Osteocyte (in vitro differentiated cells): ENCODE measurements around the gene POU5F2. TPM values are rescaled to one million over a fixed set of nuclear protein-coding genes. Genes with fewer than 3 reads are reported as not detected.

Experiments used
- DNase-seq: peaks from one replicate; pipeline ENCODE4 v3.0.0; 2021; ENCODE audit warnings: mixed read lengths; ENCODE audit not compliant: unreplicated experiment; ENCODE audit errors: extremely low spot score
- H3K27ac Mint-ChIP-seq: one replicate; pipeline ENCODE4 v1.8.0; 2021; ENCODE audit warnings: mild to moderate bottlenecking, mixed read lengths; ENCODE audit not compliant: unreplicated experiment
- H3K27me3 Mint-ChIP-seq: one replicate; pipeline ENCODE4 v1.8.0; 2021; ENCODE audit warnings: mixed read lengths; ENCODE audit not compliant: unreplicated experiment
- H3K36me3 Mint-ChIP-seq: one replicate; pipeline ENCODE4 v1.8.0; 2021; ENCODE audit warnings: mixed read lengths; ENCODE audit not compliant: unreplicated experiment
- H3K4me1 Mint-ChIP-seq: one replicate; pipeline ENCODE4 v1.8.0; 2021; ENCODE audit warnings: mixed read lengths; ENCODE audit not compliant: unreplicated experiment
- H3K4me3 Mint-ChIP-seq: one replicate; pipeline ENCODE4 v1.8.0; 2021; ENCODE audit warnings: mild to moderate bottlenecking, moderate library complexity, mixed read lengths; ENCODE audit not compliant: unreplicated experiment
- H3K9me3 Mint-ChIP-seq: one replicate; pipeline ENCODE4 v1.8.0; 2021; ENCODE audit warnings: mixed read lengths; ENCODE audit not compliant: unreplicated experiment
- CTCF ChIP-seq: fragments of 200-600 bp; sonication (generic); IDR thresholded peaks from 2 replicates; pipeline ENCODE4 v1.5.0; 2021; ENCODE audit warnings: antibody characterized with exemption, mild to moderate bottlenecking, moderate library complexity
- long read RNA-seq: library from polyadenylated mRNA; unstranded; transcript quantifications from one replicate; pipeline ENCODE4 v2.0.0, GENCODE V29; 2021
- total RNA-seq: library from RNA; stranded (reverse); gene quantifications from 2 replicates; pipeline ENCODE4 v1.2.1, GENCODE V29; 2021

The POU5F2 gene, protein sequence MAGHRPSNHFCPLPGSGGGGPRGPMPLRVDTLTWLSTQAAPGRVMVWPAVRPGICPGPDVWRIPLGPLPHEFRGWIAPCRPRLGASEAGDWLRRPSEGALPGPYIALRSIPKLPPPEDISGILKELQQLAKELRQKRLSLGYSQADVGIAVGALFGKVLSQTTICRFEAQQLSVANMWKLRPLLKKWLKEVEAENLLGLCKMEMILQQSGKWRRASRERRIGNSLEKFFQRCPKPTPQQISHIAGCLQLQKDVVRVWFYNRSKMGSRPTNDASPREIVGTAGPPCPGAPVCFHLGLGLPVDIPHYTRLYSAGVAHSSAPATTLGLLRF
- total RNA-seq, result 1.0 and 1.2 TPM in 2 replicates
- long read RNA-seq, result 0 reads

GRCh38 chr5:93741136-93741811 is at the start of gene POU5F2:
Gene POU5F2, minus strand, starts transcription at chr5:93741600. Its CDS starts 37 bp downstream, at chr5:93741563.
- H3K4me1 Mint-ChIP-seq, result no peaks in the 10 kb centered on the region
- H3K9me3 Mint-ChIP-seq, result peaks cover 10% of the 10 kb centered on the region
- no peak within 1 kb of the TSS for H3K27ac Mint-ChIP-seq
- TF ChIP-seq CTCF, result no peak
- no peak within 1 kb of the TSS for H3K4me3 Mint-ChIP-seq
- DNase-seq, result no peak
- peaks cover 7% of the 10 kb centered on the region for H3K36me3 Mint-ChIP-seq
- no peaks in the 10 kb centered on the region for H3K27me3 Mint-ChIP-seq

DNA sequence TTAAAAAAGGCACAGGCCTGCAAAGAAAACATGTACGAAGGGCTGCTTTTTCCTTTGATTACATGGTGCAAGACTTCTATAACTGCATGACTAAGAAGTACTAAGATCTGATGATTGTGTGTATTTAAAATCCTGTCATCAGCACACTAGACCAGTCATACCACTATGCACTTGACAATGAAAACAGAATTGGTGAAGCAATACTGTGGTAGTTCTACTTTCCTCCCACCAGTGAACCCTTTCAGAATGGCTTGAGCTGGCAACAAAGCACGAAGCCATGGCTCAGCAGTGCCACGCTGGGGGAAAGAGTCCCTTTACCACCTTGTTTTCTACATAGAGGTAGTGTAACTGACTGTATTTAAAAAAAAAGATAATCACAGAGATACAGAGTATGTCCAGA is 49.0 kb upstream of the POU5F2 start:
- no peak for DNase-seq
- no peak for TF ChIP-seq CTCF
- H3K27me3 Mint-ChIP-seq, result no peaks in the 10 kb centered on the region
- no peak overlapping the region for H3K4me3 Mint-ChIP-seq
- peaks cover 19% of the 10 kb centered on the region for H3K4me1 Mint-ChIP-seq
- no peaks in the 10 kb centered on the region for H3K9me3 Mint-ChIP-seq
- peaks cover 8% of the 10 kb centered on the region for H3K36me3 Mint-ChIP-seq
- H3K27ac Mint-ChIP-seq, result no peak overlapping the region

- peaks cover 3% of the 10 kb centered on the region for H3K36me3 Mint-ChIP-seq
- no peak for DNase-seq
- H3K27me3 Mint-ChIP-seq, result no peaks in the 10 kb centered on the region
- peak; percentile 45 for TF ChIP-seq CTCF
- H3K4me1 Mint-ChIP-seq, result peaks cover 23% of the 10 kb centered on the region
- no peaks in the 10 kb centered on the region for H3K9me3 Mint-ChIP-seq
- H3K27ac Mint-ChIP-seq, result no peak overlapping the region
- H3K4me3 Mint-ChIP-seq, result no peak overlapping the region
Observed at GRCh38 chr5:93789173-93790067, 48.0 kb upstream of the POU5F2 start.

GRCh38 chr5:93787598-93787997 is 46.2 kb upstream of the POU5F2 start:
- no peaks in the 10 kb centered on the region for H3K9me3 Mint-ChIP-seq

More at GRCh38 chr5:93787598-93787997, 46.2 kb upstream of the POU5F2 start:
- TF ChIP-seq CTCF, result no peak
- no peak overlapping the region for H3K4me3 Mint-ChIP-seq
- H3K27me3 Mint-ChIP-seq, result no peaks in the 10 kb centered on the region
- H3K4me1 Mint-ChIP-seq, result peaks cover 30% of the 10 kb centered on the region
- no peak for DNase-seq
- no peaks in the 10 kb centered on the region for H3K36me3 Mint-ChIP-seq
- no peak overlapping the region for H3K27ac Mint-ChIP-seq
